Body of pancreas (tissue), 4 donors: ENCODE results near the gene LMX1A. TPM values are rescaled to one million over a fixed set of nuclear protein-coding genes. Genes with fewer than 3 reads are reported as not detected.

Source experiments
- ATAC-seq: fragments of 150-250 bp; one replicate; pipeline ENCODE4 v1.9.1; 2016
- DNase-seq, 4 donors: peaks; one replicate each; pipeline ENCODE4 v3.0.0-alpha.2; 2019
- H3K27ac ChIP-seq, 4 donors: fragments of 200-600 bp; sonication (generic); 1 replicate in 3 of 4; 2 replicates in 1 of 4; pipeline versions ENCODE4 v1.5.1 to v1.6.1; 2016 to 2019; ENCODE audit warnings: mild to moderate bottlenecking in 1 of 4, mixed read lengths in 1 of 4, moderate library complexity in 1 of 4
- H3K27me3 ChIP-seq, 2 donors: fragments of 200-600 bp; sonication (generic); one replicate each; pipeline ENCODE4 v1.6.0; 2016; ENCODE audit warnings: mild to moderate bottlenecking in 1 of 2
- H3K36me3 ChIP-seq, 2 donors: fragments of 200-600 bp; sonication (generic); replicated peaks in 1 of 2; 2 replicates each; pipeline ENCODE4 v1.5.1; 2016; ENCODE audit warnings: low read depth in 2 of 2; ENCODE audit not compliant: insufficient read depth in 1 of 2
- H3K4me1 ChIP-seq: fragments of 200-600 bp; sonication (generic); one replicate; pipeline ENCODE4 v1.6.0; 2016
- H3K4me3 ChIP-seq, 2 donors: fragments of 200-600 bp; sonication (generic); 1 replicate in 1 of 2; 2 replicates in 1 of 2; pipeline ENCODE4 v1.5.1; 2016 to 2019
- H3K9me3 ChIP-seq, 3 donors: fragments of 200-600 bp; sonication (generic); 1 replicate in 2 of 3; 2 replicates in 1 of 3; pipeline ENCODE4 v1.5.1; 2016
- POLR2A ChIP-seq, 3 donors: fragments of 450-650 bp; IDR thresholded peaks; one replicate each; pipeline ENCODE4 v1.6.1; 2016; ENCODE audit warnings: antibody characterized with exemption in 3 of 3, mild to moderate bottlenecking in 2 of 3
- WGBS, 2 donors: methylation state at CpG; one replicate each; pipeline ENCODE4 v1.1.5; 2017; 5-methylcytosine and 5-hydroxymethylcytosine counted together
- intact Hi-C: fragments of 100-400 bp; cut with DNase I; formaldehyde crosslinking; loops from one replicate; pipeline ENCODE4 v1.15.1; 2023
- total RNA-seq, 2 donors: library from RNA; depleted of rRNA; stranded (reverse); fragments of >200 nt; gene quantifications; one replicate each; pipeline ENCODE4 v1.1.0, GENCODE V29; 2016
- TF ChIP-seq, protein P1 (sequence below), 7 experiments: fragments of 450-650 bp in 4 of 7; fragments of 200-600 bp in 3 of 7; sonication (generic) in 3 of 7; IDR thresholded peaks; one replicate each; pipeline ENCODE4 v1.5.1; 2016 to 2019; ENCODE audit warnings: antibody characterized with exemption in 7 of 7

Gene LMX1A
- total RNA-seq, 2 donors from 2014 or later, result not detected

DNA sequence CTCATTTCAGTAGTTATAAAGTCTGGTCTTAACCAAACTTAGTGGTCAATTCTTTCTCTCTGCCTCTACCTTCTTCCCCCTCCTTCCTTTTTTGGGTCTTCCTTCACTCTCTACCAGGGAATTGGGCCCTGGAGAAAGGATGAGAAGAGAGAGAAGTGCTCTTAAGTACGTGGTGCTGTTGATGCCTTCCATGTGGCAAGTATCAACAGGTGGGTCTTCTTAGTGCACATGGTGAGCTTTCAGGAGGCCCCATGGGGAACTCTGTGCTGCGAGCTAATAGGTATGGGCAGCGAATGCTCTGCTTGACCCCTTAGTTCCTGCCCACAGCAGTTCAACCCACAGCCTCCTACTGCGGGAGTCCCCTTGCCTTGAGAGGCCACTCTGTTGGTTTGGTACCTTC, 39.4 kb upstream of the LMX1A start:
- DNase-seq (no peak), ATAC-seq (no peak)
- Histone ChIP-seq H3K4me3 (no peak overlapping the region), H3K27me3 (no peaks in the 10 kb centered on the region), H3K4me1 (peaks cover 5% of the 10 kb centered on the region), H3K36me3 (no peaks in the 10 kb centered on the region), H3K9me3 (no peaks in the 10 kb centered on the region), H3K27ac (no peak overlapping the region)
- WGBS, 2 donors, result 79 to 84% methylated on average over 4 of the region's 4 CpGs
- TF ChIP-seq, protein P1, sequence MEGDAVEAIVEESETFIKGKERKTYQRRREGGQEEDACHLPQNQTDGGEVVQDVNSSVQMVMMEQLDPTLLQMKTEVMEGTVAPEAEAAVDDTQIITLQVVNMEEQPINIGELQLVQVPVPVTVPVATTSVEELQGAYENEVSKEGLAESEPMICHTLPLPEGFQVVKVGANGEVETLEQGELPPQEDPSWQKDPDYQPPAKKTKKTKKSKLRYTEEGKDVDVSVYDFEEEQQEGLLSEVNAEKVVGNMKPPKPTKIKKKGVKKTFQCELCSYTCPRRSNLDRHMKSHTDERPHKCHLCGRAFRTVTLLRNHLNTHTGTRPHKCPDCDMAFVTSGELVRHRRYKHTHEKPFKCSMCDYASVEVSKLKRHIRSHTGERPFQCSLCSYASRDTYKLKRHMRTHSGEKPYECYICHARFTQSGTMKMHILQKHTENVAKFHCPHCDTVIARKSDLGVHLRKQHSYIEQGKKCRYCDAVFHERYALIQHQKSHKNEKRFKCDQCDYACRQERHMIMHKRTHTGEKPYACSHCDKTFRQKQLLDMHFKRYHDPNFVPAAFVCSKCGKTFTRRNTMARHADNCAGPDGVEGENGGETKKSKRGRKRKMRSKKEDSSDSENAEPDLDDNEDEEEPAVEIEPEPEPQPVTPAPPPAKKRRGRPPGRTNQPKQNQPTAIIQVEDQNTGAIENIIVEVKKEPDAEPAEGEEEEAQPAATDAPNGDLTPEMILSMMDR (IDR thresholded peaks at IDR 0.05), result no peak
- no peak for TF ChIP-seq POLR2A (IDR thresholded peaks at IDR 0.05)
- intact Hi-C loops, result no loop called here

DNA sequence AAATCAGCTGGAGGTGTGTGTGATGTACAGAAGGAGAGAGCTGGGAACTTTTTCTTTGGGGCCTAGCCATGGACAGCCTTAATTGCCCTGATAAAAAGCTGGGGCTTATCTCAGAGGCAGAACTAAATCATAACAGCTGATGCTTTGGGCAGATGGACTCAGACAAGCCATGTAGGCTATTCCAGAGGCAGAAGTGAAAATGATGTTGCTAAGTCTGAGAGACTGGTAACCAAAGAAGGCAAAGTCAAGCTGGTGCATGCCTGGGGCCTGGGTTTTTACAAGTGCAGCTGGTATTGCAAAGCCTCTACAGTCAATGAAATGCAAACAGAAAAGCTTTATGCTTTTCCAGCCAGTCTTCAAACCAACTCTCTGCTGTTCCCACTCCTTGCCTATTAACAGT, 39.0 kb upstream of the LMX1A start:
- Histone ChIP-seq H3K27ac (no peak overlapping the region), H3K27me3 (no peaks in the 10 kb centered on the region), H3K36me3 (no peaks in the 10 kb centered on the region), H3K4me1 (peaks cover 5% of the 10 kb centered on the region), H3K9me3 (no peaks in the 10 kb centered on the region), H3K4me3 (no peak overlapping the region)
- TF ChIP-seq POLR2A (IDR thresholded peaks at IDR 0.05), result no peak
- TF ChIP-seq, protein P1 (IDR thresholded peaks at IDR 0.05), result no peak
- ATAC-seq (no peak), DNase-seq (no peak)
- intact Hi-C loops, result no loop called here

DNA sequence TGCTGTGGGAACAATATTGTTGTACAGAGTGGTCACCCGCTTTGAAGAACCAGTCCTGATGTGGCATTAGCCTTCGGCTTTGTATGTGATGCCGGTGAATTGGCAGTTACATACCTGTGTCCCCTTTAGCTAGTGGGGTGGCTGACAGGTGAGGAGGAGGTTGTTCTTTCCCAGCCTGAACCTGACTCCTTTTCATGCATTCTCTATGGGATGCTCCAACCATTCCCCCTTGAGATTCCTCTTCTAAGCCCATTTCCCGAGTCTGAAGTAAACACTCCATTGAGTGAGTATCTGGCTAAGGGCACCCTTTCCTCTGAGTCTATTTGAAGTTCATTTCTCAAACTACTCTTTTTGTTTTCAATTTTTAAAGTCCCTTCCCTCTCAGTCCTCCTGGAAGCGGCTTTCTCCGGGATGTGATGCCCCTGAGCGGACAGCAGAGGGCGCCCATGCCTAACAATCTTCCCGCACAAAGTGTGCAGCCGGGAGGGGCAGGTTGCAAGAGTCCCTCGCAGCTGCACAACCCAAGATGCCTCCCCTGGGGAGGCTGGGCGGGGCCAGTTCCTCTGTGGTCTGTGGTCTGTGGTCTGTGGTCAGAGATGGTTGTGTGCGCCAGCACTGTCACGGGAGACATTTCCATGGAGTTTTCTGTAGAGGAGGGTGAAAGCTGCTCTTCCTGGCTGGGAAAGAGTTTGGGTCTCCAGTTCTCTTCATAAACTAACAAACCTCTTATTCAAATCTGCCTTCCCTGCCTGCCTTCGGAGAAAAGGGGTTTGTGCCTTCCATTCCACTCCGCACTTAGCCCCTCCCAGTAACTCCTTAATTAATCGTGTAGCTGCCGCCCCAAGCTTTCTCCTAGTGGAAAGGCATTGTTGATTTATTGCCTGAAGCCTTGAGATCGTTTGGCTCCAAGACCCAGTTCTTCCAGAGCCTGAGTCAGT, 36.4 kb upstream of the LMX1A start:
- 9 to 15% methylated on average over 19 of the region's 19 CpGs for WGBS, 2 donors
- no peak overlapping the region for H3K27ac ChIP-seq
- H3K4me1 ChIP-seq, result peaks cover 5% of the 10 kb centered on the region
- H3K4me3 ChIP-seq, result no peak overlapping the region
- H3K36me3 ChIP-seq, result no peaks in the 10 kb centered on the region
- intact Hi-C loops, result loop anchor here (5.0 kb wide), 1 partner anchor 199 kb away; no protein-coding TSS in a partner anchor
- TF ChIP-seq POLR2A (IDR thresholded peaks at IDR 0.05), result no peak
- TF ChIP-seq, protein P1 (IDR thresholded peaks at IDR 0.05), result peak; percentile 84 to 94 (median 86)
- H3K9me3 ChIP-seq, result no peaks in the 10 kb centered on the region
- no peaks in the 10 kb centered on the region for H3K27me3 ChIP-seq
- ATAC-seq, result peak; percentile 84
- DNase-seq, result peak; percentile 71 to 83 (median 74)

DNA sequence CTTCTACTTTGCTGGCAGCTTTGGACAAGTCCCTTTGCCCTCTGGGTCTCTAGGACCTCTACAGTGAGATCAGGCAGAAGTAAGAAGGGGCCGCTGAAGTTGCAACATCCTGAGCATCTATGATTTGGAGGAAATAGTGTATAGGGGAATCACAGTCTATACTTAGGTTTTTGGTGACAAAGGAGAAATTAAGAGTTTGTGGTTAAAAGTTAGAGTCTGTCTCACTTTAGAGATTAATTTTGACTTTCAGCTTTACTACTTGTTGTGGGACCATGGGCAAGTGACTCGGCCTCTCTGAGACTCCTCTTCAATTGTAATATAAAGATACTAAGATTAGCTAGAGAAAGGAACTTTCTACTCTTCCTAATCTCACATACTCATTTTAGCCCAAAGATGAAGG, 33.1 kb upstream of the LMX1A start:
- intact Hi-C loops, result loop anchor here (5.0 kb wide), 1 partner anchor 203 kb away; no protein-coding TSS in a partner anchor
- ATAC-seq (no peak), DNase-seq (no peak)
- TF ChIP-seq POLR2A (IDR thresholded peaks at IDR 0.05), result no peak
- TF ChIP-seq, protein P1 (IDR thresholded peaks at IDR 0.05), result no peak
- WGBS, 2 donors, result 65 to 66% methylated on average over 2 of the region's 2 CpGs
- H3K9me3 ChIP-seq, result no peaks in the 10 kb centered on the region
- H3K36me3 ChIP-seq, result no peaks in the 10 kb centered on the region
- no peaks in the 10 kb centered on the region for H3K27me3 ChIP-seq
- H3K4me3 ChIP-seq, result no peak overlapping the region
- H3K4me1 ChIP-seq, result peaks cover 5% of the 10 kb centered on the region
- no peak overlapping the region for H3K27ac ChIP-seq
